GM23338 (cell line): ENCODE measurements around the gene RPH3AL.

Experiments
- CREB1 ChIP-seq: fragments of 250-450 bp; sonication (Bioruptor Pico); IDR thresholded peaks from 2 replicates; pipeline ENCODE4 v1.5.0; 2020; ENCODE audit warnings: low read depth, mild to moderate bottlenecking, moderate library complexity
- CTCF ChIP-seq, 2 experiments: fragments of 200-600 bp in 1 of 2; sonication (generic) in 1 of 2; conservative IDR thresholded peaks; 2 replicates each; pipeline versions ENCODE4 v1.5.1 to v1.6.1; 2016 to 2017; ENCODE audit warnings: antibody characterized with exemption in 2 of 2, low read depth in 2 of 2, mild to moderate bottlenecking in 2 of 2, moderate library complexity in 1 of 2
- EZH2 ChIP-seq: fragments of 200-600 bp; sonication (generic); IDR thresholded peaks from one replicate; pipeline ENCODE4 v1.8.0; 2017; ENCODE audit warnings: antibody characterized with exemption, mild to moderate bottlenecking, low read depth; ENCODE audit not compliant: unreplicated experiment
- EZH2phosphoT487 ChIP-seq: fragments of 200-600 bp; sonication (generic); IDR thresholded peaks from one replicate; pipeline ENCODE4 v1.8.1; 2018; ENCODE audit warnings: antibody characterized with exemption; ENCODE audit not compliant: unreplicated experiment
- NANOG ChIP-seq: IDR thresholded peaks from 2 replicates; pipeline ENCODE4 v1.6.1; 2016; ENCODE audit warnings: antibody characterized with exemption, borderline replicate concordance
- POLR2AphosphoS5 ChIP-seq: IDR thresholded peaks from 2 replicates; pipeline ENCODE4 v1.6.1; 2016; ENCODE audit warnings: antibody characterized with exemption, low read depth

- TF ChIP-seq CTCF (conservative IDR thresholded peaks at IDR 0.05; ENCODE audit: low read depth in 2 of 2): no peak
- no peak for TF ChIP-seq POLR2AphosphoS5
- TF ChIP-seq CREB1 (CRISPR knock-in tag): no peak
- no peak for TF ChIP-seq NANOG
- no peak for TF ChIP-seq EZH2
- TF ChIP-seq EZH2phosphoT487: no peak
These were observed 126.2 kb downstream of the RPH3AL start for GRCh38 chr17:226108-227077.
